Panc1 (cell line): ENCODE results near the gene PCLO.

ENCODE experiments used
- CTCF ChIP-seq: fragments of 450-650 bp; IDR thresholded peaks from 2 replicates; pipeline ENCODE4 v1.5.1; 2017; ENCODE audit warnings: mild to moderate bottlenecking
- POLR2AphosphoS5 ChIP-seq: IDR thresholded peaks from 2 replicates; pipeline ENCODE4 v1.6.1; 2012; ENCODE audit warnings: mild to moderate bottlenecking, low read depth, low read length, moderate library complexity

DNA sequence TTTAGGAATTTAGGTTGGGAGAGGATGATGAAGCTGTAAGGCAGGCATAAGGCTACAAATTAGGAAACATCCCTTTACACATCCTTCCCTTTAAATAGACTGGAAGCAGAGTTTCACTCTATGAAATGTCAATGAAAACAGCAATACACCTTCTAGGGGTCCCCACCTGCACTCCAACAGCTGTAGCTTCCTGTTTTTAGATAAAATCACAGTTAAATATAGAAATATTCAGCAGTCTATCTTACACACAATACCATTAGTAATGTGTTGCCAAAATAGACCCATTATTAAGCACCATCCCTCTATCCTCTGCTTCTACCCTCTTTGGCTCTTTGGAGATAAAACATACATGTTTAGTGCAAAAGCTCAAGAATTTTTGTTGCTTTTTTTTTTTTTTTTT, 237.4 kb downstream of the PCLO start:
- TF ChIP-seq POLR2AphosphoS5, result no peak
- TF ChIP-seq CTCF, result no peak
